Neural cell (in vitro differentiated cells): ENCODE measurements around the gene GNB2. TPM values are rescaled to one million over a fixed set of nuclear protein-coding genes. Genes with fewer than 3 reads are reported as not detected.

Source experiments
- H2AFZ ChIP-seq: fragments of 200-600, 300-800 bp; sonication (generic), shearing (Covaris generic); 2 replicates; pipeline ENCODE4 v1.6.0; 2014; ENCODE audit warnings: low read depth, mild to moderate bottlenecking, antibody characterized with exemption, low read length, moderate library complexity
- H3F3A ChIP-seq: fragments of 200-600 bp; shearing (Covaris generic); 2 replicates; pipeline ENCODE4 v1.6.1; 2016; ENCODE audit warnings: mild to moderate bottlenecking, moderate library complexity, mixed read lengths, antibody characterized with exemption, low read length; ENCODE audit not compliant: insufficient read depth, poor library complexity, severe bottlenecking
- H3K27ac ChIP-seq: fragments of 200-600, 300-800 bp; sonication (generic), shearing (Covaris generic); 2 replicates; pipeline ENCODE4 v1.5.1; 2014; ENCODE audit warnings: mild to moderate bottlenecking, low read length, moderate library complexity
- H3K27me3 ChIP-seq: fragments of 300-800, 200-600 bp; sonication (generic), shearing (Covaris generic); 2 replicates; pipeline ENCODE4 v1.6.0; 2014; ENCODE audit warnings: mild to moderate bottlenecking, low read depth, low read length, moderate library complexity; ENCODE audit not compliant: insufficient read depth
- H3K36me3 ChIP-seq: fragments of 300-800, 200-600 bp; sonication (generic), shearing (Covaris generic); 2 replicates; pipeline ENCODE4 v1.5.1; 2014; ENCODE audit warnings: mild to moderate bottlenecking, antibody characterized with exemption, low read length, moderate library complexity; ENCODE audit not compliant: insufficient read depth
- H3K4me2 ChIP-seq: fragments of 300-800, 200-600 bp; sonication (generic), shearing (Covaris generic); 2 replicates; pipeline ENCODE4 v1.6.0; 2014; ENCODE audit warnings: mild to moderate bottlenecking, low read length
- H3K4me3 ChIP-seq: fragments of 300-800, 200-600 bp; sonication (generic), shearing (Covaris generic); 2 replicates; pipeline ENCODE4 v1.5.1; 2014; ENCODE audit warnings: mild to moderate bottlenecking, low read length, moderate library complexity
- H3K79me2 ChIP-seq: fragments of 200-600 bp; shearing (Covaris generic); replicated peaks from 2 replicates; pipeline ENCODE4 v1.6.0; 2014; ENCODE audit warnings: mild to moderate bottlenecking, low read length, moderate library complexity; ENCODE audit not compliant: insufficient read depth
- H3K9ac ChIP-seq: fragments of 300-800, 200-600 bp; sonication (generic), shearing (Covaris generic); 2 replicates; pipeline ENCODE4 v1.6.1; 2016; ENCODE audit warnings: mild to moderate bottlenecking, low read length, mixed read lengths
- H3K9me2 ChIP-seq: fragments of 200-600 bp; shearing (Covaris generic); 2 replicates; pipeline ENCODE4 v1.6.1; 2016; ENCODE audit warnings: mild to moderate bottlenecking, low read length, mixed read lengths; ENCODE audit not compliant: insufficient read depth
- H3K9me3 ChIP-seq: fragments of 200-600, 300-800 bp; sonication (generic), shearing (Covaris generic); 2 replicates; pipeline ENCODE4 v1.6.1; 2016; ENCODE audit warnings: mild to moderate bottlenecking, mixed run types, low read length, moderate library complexity, mixed read lengths
- H4K20me1 ChIP-seq: fragments of 200-600 bp; shearing (Covaris generic); 2 replicates; pipeline ENCODE4 v1.6.1; 2016; ENCODE audit warnings: mild to moderate bottlenecking, mixed run types; ENCODE audit not compliant: insufficient read depth
- CTCF ChIP-seq: fragments of 450-650 bp; IDR thresholded peaks from 2 replicates; pipeline ENCODE4 v1.5.1; 2014; ENCODE audit warnings: antibody characterized with exemption, mild to moderate bottlenecking, moderate library complexity; ENCODE audit not compliant: poor library complexity, severe bottlenecking
- EP300 ChIP-seq: fragments of 450-650 bp; conservative IDR thresholded peaks from 2 replicates; pipeline ENCODE4 v1.6.1; 2014; ENCODE audit warnings: antibody characterized with exemption, mild to moderate bottlenecking, moderate library complexity; ENCODE audit not compliant: poor library complexity, severe bottlenecking
- EZH2 ChIP-seq: fragments of 200-600, 300-800 bp; shearing (Covaris generic), sonication (generic); IDR thresholded peaks from 2 replicates; pipeline ENCODE4 v1.6.1; 2014; ENCODE audit warnings: antibody characterized with exemption, low read length, borderline replicate concordance, mild to moderate bottlenecking; ENCODE audit not compliant: insufficient read depth, poor library complexity, severe bottlenecking
- MXI1 ChIP-seq: fragments of 450-650 bp; conservative IDR thresholded peaks from 2 replicates; pipeline ENCODE4 v1.6.1; 2014; ENCODE audit warnings: antibody characterized with exemption, mild to moderate bottlenecking; ENCODE audit not compliant: poor library complexity, severe bottlenecking
- POLR2AphosphoS5 ChIP-seq: IDR thresholded peaks from 2 replicates; pipeline ENCODE4 v1.6.1; 2012
- RAD21 ChIP-seq: fragments of 450-650 bp; conservative IDR thresholded peaks from 2 replicates; pipeline ENCODE4 v1.6.1; 2014; ENCODE audit warnings: antibody characterized with exemption, mild to moderate bottlenecking, moderate library complexity
- REST ChIP-seq: IDR thresholded peaks from 2 replicates; pipeline ENCODE4 v1.6.1; 2012; ENCODE audit warnings: borderline replicate concordance
- SMC3 ChIP-seq: fragments of 450-650 bp; conservative IDR thresholded peaks from 2 replicates; pipeline ENCODE4 v1.6.1; 2014; ENCODE audit warnings: antibody characterized with exemption, mild to moderate bottlenecking, moderate library complexity; ENCODE audit not compliant: poor library complexity
- TAF1 ChIP-seq: IDR thresholded peaks from 2 replicates; pipeline ENCODE4 v1.6.1; 2012; ENCODE audit warnings: low read depth
- polyA plus RNA-seq: library from polyadenylated mRNA; depleted of rRNA; stranded (reverse); fragments of >200 nt; gene quantifications from 2 replicates; pipeline ENCODE4 v1.2.3, GENCODE V29; 2014

Gene GNB2
- polyA plus RNA-seq, 1 donor from 2014 or later = 279 TPM

GRCh38 chr7:100696123-100696521 lies 22.6 kb downstream of the GNB2 start:
- no peak overlapping the region for H2AFZ ChIP-seq
- H3K9me2 ChIP-seq = no peaks in the 10 kb centered on the region

GRCh38 chr7:100699018-100699417 lies 25.5 kb downstream of the GNB2 start:
- Histone ChIP-seq H3K4me3 (no peak overlapping the region), H3K27ac (no peak overlapping the region), H3K9ac (no peak overlapping the region)
- TF ChIP-seq POLR2AphosphoS5 (no peak), REST (no peak), MXI1 (no peak), TAF1 (no peak), EZH2 (no peak), CTCF (no peak), SMC3 (no peak)

More at GRCh38 chr7:100696123-100696521, 22.6 kb downstream of the GNB2 start:
- Histone ChIP-seq H3K27me3 (no peaks in the 10 kb centered on the region), H3K9me3 (no peaks in the 10 kb centered on the region), H3K4me3 (no peak overlapping the region), H3K4me2 (no peak overlapping the region), H3F3A (no peaks in the 10 kb centered on the region), H3K9ac (no peak overlapping the region), H3K79me2 (peaks cover 25% of the 10 kb centered on the region), H4K20me1 (peaks cover 6% of the 10 kb centered on the region), H3K36me3 (no peaks in the 10 kb centered on the region), H3K27ac (no peak overlapping the region)
- TF ChIP-seq RAD21 (no peak), REST (no peak), POLR2AphosphoS5 (no peak), CTCF (no peak), TAF1 (no peak), SMC3 (no peak), MXI1 (no peak), EZH2 (no peak), EP300 (no peak)

More at GRCh38 chr7:100699018-100699417, 25.5 kb downstream of the GNB2 start:
- H3K79me2 ChIP-seq = no peaks in the 10 kb centered on the region
- no peaks in the 10 kb centered on the region for H3K36me3 ChIP-seq
- no peaks in the 10 kb centered on the region for H3K27me3 ChIP-seq
- no peaks in the 10 kb centered on the region for H4K20me1 ChIP-seq
- no peaks in the 10 kb centered on the region for H3K9me2 ChIP-seq
- no peaks in the 10 kb centered on the region for H3F3A ChIP-seq
- H3K4me2 ChIP-seq = no peak overlapping the region
- H2AFZ ChIP-seq = no peak overlapping the region
- H3K9me3 ChIP-seq = no peaks in the 10 kb centered on the region
